Measurements from ENCODE around the gene CCR1. TPM values are rescaled to one million over a fixed set of nuclear protein-coding genes. Genes with fewer than 3 reads are reported as not detected.
A peak's percentile ranks its signal among the peaks of the same experiment; 100 is the strongest.

Gene CCR1
- total RNA-seq, 1 experiment from 2014 or later = 0.28 TPM

DNA sequence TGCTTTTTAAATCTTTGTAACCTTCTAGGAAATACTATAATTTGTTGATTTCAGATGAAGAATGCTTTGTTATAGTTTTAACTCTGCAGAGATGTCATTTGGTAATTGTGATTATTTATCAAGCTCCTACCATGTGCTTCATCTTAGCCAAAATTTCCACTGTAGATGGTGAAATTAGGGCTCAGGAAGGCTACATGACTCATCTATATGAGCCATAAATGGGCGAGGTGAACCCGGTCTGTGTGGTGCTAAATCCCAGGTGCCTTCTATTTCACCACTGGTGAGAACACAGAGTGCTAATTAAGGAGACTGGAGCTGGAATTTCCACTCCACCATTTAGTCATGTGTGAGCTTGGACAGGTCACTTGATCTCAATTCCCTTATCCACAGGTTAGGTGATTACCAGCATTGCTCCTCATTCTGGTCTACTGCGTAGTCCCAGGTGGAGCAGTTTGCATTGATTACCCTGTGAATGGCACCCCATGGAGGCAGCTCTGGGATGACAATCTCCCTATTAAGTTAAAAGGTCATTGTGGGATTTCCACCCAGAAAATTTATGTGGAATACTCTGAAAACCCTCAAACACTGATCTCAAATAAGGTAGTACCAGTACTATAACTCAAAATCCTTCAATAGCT is 31.3 kb upstream of the CCR1 start:
- DNase-seq = peak in 1 of 2 experiments; percentile 75

DNA sequence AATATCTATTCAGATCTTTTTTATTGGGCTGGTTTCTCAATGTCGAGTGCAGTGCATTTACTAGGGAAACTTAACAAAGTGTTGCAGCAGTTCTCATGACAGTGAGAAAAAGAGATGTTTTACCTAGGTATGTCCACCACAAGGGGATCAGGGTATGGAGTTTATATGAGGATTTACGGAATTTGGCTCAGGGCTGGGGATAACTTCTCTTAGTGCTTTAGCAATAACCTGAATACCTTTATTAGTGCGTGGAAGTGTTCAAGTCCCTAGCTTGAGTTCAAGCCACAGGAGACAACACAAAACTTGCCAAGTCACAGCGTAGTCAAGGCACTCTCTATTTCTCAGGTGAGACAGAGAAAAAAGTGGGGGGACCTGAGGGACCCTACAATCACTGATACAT is 30.3 kb upstream of the CCR1 start:
- Histone ChIP-seq H3K27ac (no peak overlapping the region), H4K20me1 (ENCODE audit: insufficient read depth) (no peaks in the 10 kb centered on the region), H3K4me1 (replicated peaks; ENCODE audit: insufficient read depth) (peaks cover 15% of the 10 kb centered on the region), H3K36me3 (ENCODE audit: low read depth) (no peaks in the 10 kb centered on the region), H3K9me2 (ENCODE audit: insufficient read depth) (no peaks in the 10 kb centered on the region), H3F3A (ENCODE audit: insufficient read depth, low read depth) (peaks cover 9% of the 10 kb centered on the region; the same call in 1 of the 2 replicates), H2AFZ (no peak overlapping the region), H3K9me3 (ENCODE audit: insufficient read depth, low read depth) (no peaks in the 10 kb centered on the region), H3K27me3 (ENCODE audit: insufficient read depth, low read depth) (no peaks in the 10 kb centered on the region), H3K4me3 (no peak overlapping the region), H3K4me2 (no peak overlapping the region), H3K79me2 (ENCODE audit: low read depth) (no peaks in the 10 kb centered on the region)
- ChIA-PET CTCF (no interaction called here), POLR2A (ENCODE audit: unreplicated experiment) (interaction anchor here (0.7 kb wide), 1 partner anchor 13 kb away, joined by 4 read pairs; no protein-coding TSS in a partner anchor)
- intact Hi-C loops (cut with micrococcal nuclease; ENCODE audit: unreplicated experiment) = no loop called here
- BruUV-seq (replicated peaks) = no TSS peak
- TF ChIP-seq EZH2 (IDR thresholded peaks at IDR 0.05; ENCODE audit: low read depth) = no peak
- TF ChIP-seq CTCF (conservative IDR thresholded peaks at IDR 0.05) = no peak
- no peak for DNase-seq

More for the DNA sequence above, 31.3 kb upstream of the CCR1 start:
- CTCF ChIA-PET = no interaction called here
- no peaks in the 10 kb centered on the region for H3K9me3 ChIP-seq (ENCODE audit: insufficient read depth, low read depth)
- intact Hi-C loops (cut with micrococcal nuclease; ENCODE audit: unreplicated experiment) = no loop called here
- H3K36me3 ChIP-seq (ENCODE audit: low read depth) = no peaks in the 10 kb centered on the region
- H3K9me2 ChIP-seq (ENCODE audit: insufficient read depth) = no peaks in the 10 kb centered on the region
- H3K79me2 ChIP-seq (ENCODE audit: low read depth) = no peaks in the 10 kb centered on the region
- H3K27ac ChIP-seq = peak overlapping the region; percentile 44; the same call in 1 of the 2 replicates
- TF ChIP-seq EZH2 (IDR thresholded peaks at IDR 0.05; ENCODE audit: low read depth) (no peak), CTCF (conservative IDR thresholded peaks at IDR 0.05) (no peak)
- POLR2A ChIA-PET (ENCODE audit: unreplicated experiment) = interaction anchor here (0.5 to 0.7 kb wide), 2 partner anchors 9 to 829 kb away, joined by 6 to 17 read pairs; no protein-coding TSS in a partner anchor
- H3K4me3 ChIP-seq = no peak overlapping the region
- no TSS peak for BruUV-seq (replicated peaks)
- no peak overlapping the region for H2AFZ ChIP-seq
- peaks cover 9% of the 10 kb centered on the region; the same call in 1 of the 2 replicates for H3F3A ChIP-seq (ENCODE audit: insufficient read depth, low read depth)
- no peaks in the 10 kb centered on the region for H3K27me3 ChIP-seq (ENCODE audit: insufficient read depth, low read depth)
- H3K4me2 ChIP-seq = 0 out of 2 replicates have a peak overlapping the region, but pooled peaks have one; percentile 12
- H3K4me1 ChIP-seq (replicated peaks; ENCODE audit: insufficient read depth) = peaks cover 22% of the 10 kb centered on the region
- H4K20me1 ChIP-seq (ENCODE audit: insufficient read depth) = no peaks in the 10 kb centered on the region

DNA sequence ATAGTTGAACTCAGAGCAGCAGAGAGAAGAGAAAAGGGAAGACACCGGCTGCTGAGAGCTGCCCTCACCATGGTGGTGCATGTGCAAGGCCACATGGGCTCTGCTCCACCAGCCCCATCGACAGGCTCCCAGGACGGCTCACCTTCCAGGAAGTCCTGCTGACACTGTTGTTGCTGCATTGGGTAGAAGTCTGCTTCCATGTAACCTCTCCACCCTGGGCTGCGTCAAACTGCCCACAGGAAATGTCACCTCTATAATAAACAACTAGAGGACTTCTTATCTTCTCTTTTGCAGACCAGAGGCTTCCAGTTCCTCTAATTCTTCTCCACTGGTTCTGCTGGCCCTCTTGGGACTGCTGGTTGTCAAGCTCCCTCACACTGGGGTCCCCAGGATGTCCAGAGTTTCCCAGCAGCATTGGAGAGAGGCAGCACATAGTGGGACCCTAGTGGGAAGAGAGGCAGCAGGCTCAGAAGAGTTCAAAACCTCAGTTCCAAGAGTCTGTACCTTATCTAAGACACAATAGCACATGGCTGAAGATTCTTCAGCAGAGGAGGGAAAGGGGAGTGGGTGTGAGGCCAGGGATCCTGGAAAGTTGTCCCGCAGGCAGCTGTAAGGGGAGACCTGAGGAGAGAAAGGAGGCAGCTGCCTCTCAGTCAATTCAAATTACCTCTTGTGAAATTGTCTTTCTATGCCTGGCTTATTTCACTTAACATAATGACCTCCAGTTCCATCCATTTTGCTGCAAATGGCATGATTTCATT is 28.4 kb upstream of the CCR1 start:
- H3K9me3 ChIP-seq (ENCODE audit: insufficient read depth, low read depth) = no peaks in the 10 kb centered on the region
- H3K4me3 ChIP-seq = no peak overlapping the region
- peaks cover 9% of the 10 kb centered on the region; the same call in 1 of the 2 replicates for H3F3A ChIP-seq (ENCODE audit: insufficient read depth, low read depth)
- H3K36me3 ChIP-seq (ENCODE audit: low read depth) = no peaks in the 10 kb centered on the region
- no peak for TF ChIP-seq CTCF (conservative IDR thresholded peaks at IDR 0.05)
- no peaks in the 10 kb centered on the region for H3K9me2 ChIP-seq (ENCODE audit: insufficient read depth)
- H4K20me1 ChIP-seq (ENCODE audit: insufficient read depth) = no peaks in the 10 kb centered on the region
- intact Hi-C loops (cut with micrococcal nuclease; ENCODE audit: unreplicated experiment) = no loop called here
- no peak overlapping the region for H3K27ac ChIP-seq
- H2AFZ ChIP-seq = no peak overlapping the region
- BruUV-seq (replicated peaks) = no TSS peak
- no peak overlapping the region for H3K4me2 ChIP-seq
- ChIA-PET CTCF (no interaction called here), POLR2A (ENCODE audit: unreplicated experiment) (no interaction called here)
- peaks cover 11% of the 10 kb centered on the region for H3K4me1 ChIP-seq (replicated peaks; ENCODE audit: insufficient read depth)
- no peaks in the 10 kb centered on the region for H3K79me2 ChIP-seq (ENCODE audit: low read depth)
- no peaks in the 10 kb centered on the region for H3K27me3 ChIP-seq (ENCODE audit: insufficient read depth, low read depth)
- no peak for DNase-seq
